ENCODE measurements around the gene SAA1.
"Not testable (repeated sequence)": the region's sequence is repeated elsewhere in the genome, so short reads cannot be mapped to it uniquely, and the experiment has no call there.

Gene SAA1

GRCh38 chr11:18259259-18259658 lies 6.8 kb upstream of the SAA1 start:
- no peak for DNase-seq (ENCODE audit: low spot score)

GRCh38 chr11:18261721-18262120 lies 4.3 kb upstream of the SAA1 start:
- no peak for DNase-seq (ENCODE audit: low spot score)

GRCh38 chr11:18262681-18263350 lies 3.2 kb upstream of the SAA1 start:
- DNase-seq (ENCODE audit: low spot score), result not testable (repeated sequence)

GRCh38 chr11:18264035-18264434 lies 2.0 kb upstream of the SAA1 start:
- DNase-seq (ENCODE audit: low spot score), result no peak

GRCh38 chr11:18264677-18265555 lies 1.1 kb upstream of the SAA1 start:
- no peak for DNase-seq (ENCODE audit: low spot score)

GRCh38 chr11:18267335-18268133 lies 1.5 kb downstream of the SAA1 start:
- not testable (repeated sequence) for DNase-seq (ENCODE audit: low spot score)

- not testable (repeated sequence) for DNase-seq (ENCODE audit: low spot score)
These were observed 3.2 kb downstream of the SAA1 start for GRCh38 chr11:18269252-18269651.

- no peak for DNase-seq (ENCODE audit: low spot score)
These were observed 4.0 kb downstream of the SAA1 start for GRCh38 chr11:18270102-18270501.

- no peak for DNase-seq (ENCODE audit: low spot score)
These were observed 5.1 kb downstream of the SAA1 start for GRCh38 chr11:18271206-18271605.

- no peak for DNase-seq (ENCODE audit: low spot score)
These were observed 11.7 kb downstream of the SAA1 start for GRCh38 chr11:18277565-18278271.

- DNase-seq (ENCODE audit: low spot score), result no peak
These were observed 14.5 kb downstream of the SAA1 start for GRCh38 chr11:18280438-18281045.

GRCh38 chr11:18282626-18283025 lies 16.6 kb downstream of the SAA1 start:
- no peak for DNase-seq (ENCODE audit: low spot score)

- no peak for DNase-seq (ENCODE audit: low spot score)
These were observed 19.8 kb downstream of the SAA1 start for GRCh38 chr11:18285841-18286240.

GRCh38 chr11:18288911-18289310 lies 22.8 kb downstream of the SAA1 start:
- DNase-seq (ENCODE audit: low spot score), result no peak

- DNase-seq (ENCODE audit: low spot score), result no peak
These were observed 28.8 kb downstream of the SAA1 start for GRCh38 chr11:18294862-18295261.

GRCh38 chr11:18295316-18295715 lies 29.3 kb downstream of the SAA1 start:
- DNase-seq (ENCODE audit: low spot score), result no peak

- no peak for DNase-seq (ENCODE audit: low spot score)
These were observed 33.7 kb downstream of the SAA1 start for GRCh38 chr11:18299721-18300120.

GRCh38 chr11:18304745-18305144 lies 38.7 kb downstream of the SAA1 start:
- no peak for DNase-seq (ENCODE audit: low spot score)

- no peak for DNase-seq (ENCODE audit: low spot score)
These were observed 41.5 kb downstream of the SAA1 start for GRCh38 chr11:18307461-18308139.

GRCh38 chr11:18308242-18308641 lies 42.2 kb downstream of the SAA1 start:
- no peak for DNase-seq (ENCODE audit: low spot score)

GRCh38 chr11:18309691-18310090 lies 43.6 kb downstream of the SAA1 start:
- no peak for DNase-seq (ENCODE audit: low spot score)
